Measurements from ENCODE around the gene NSDHL. TPM values are rescaled to one million over a fixed set of nuclear protein-coding genes. Genes with fewer than 3 reads are reported as not detected.

Gene NSDHL
- total RNA-seq, 1 experiment from 2014 or later = 31.6 TPM

DNA sequence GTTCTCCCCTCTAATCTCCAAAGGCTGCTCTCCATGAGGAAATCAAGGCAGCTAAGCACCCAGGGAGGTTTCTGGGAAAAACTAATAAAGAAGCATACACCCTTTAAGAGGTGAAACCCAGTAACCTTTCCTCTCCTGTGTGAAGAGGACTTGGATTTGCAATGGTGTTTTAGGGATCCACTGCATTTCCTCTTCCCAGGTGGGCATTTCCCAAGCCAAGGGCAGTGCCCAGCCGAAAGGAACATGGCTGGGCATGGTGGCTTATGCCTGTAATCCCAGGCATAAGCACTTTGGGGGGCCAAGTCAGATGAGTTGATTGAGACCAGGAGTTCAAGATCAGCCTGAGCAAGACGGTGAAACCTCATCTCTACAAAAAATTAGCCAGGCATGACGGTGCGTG, 61.6 kb downstream of the NSDHL start:
- H2AK5ac ChIP-seq (ENCODE audit: insufficient read length, low read length) = no peak overlapping the region

More for the DNA sequence above, 61.6 kb downstream of the NSDHL start:
- Mint-ChIP-seq H3K9me3 (peaks cover 80 to 85% of the 10 kb centered on the region in 2 experiments), H3K27ac (no peak overlapping the region; a peak in 1 of 7 replicates), H3K27me3 (ENCODE audit: low read depth) (peaks cover 51% of the 10 kb centered on the region), H3K36me3 (ENCODE audit: insufficient read depth in 1 of 3, low read depth in 3 of 3) (peaks cover 5 to 19% (median 10%) of the 10 kb centered on the region in 3 experiments; a peak in 6 of 7 replicates), H3K4me1 (peaks cover 54 to 70% of the 10 kb centered on the region in 2 experiments), H3K4me3 (no peak overlapping the region; a peak in 1 of 5 replicates)
- Histone ChIP-seq H4K5ac (ENCODE audit: insufficient read length, low read depth, low read length) (no peak overlapping the region), H3K9ac (ENCODE audit: extremely low read depth, insufficient read length, low read length) (no peak overlapping the region), H3K27ac (ENCODE audit: insufficient read length, low read depth, low read length) (no peak overlapping the region), H3K18ac (ENCODE audit: insufficient read length, low read depth, low read length) (no peak overlapping the region), H2BK15ac (ENCODE audit: low read depth, low read length) (no peak overlapping the region), H3K23me2 (ENCODE audit: insufficient read length, low read depth, low read length, poor library complexity, severe bottlenecking) (peaks cover 3% of the 10 kb centered on the region), H3K4me2 (ENCODE audit: insufficient read depth, insufficient read length, low read length) (no peak overlapping the region), H3T11ph (ENCODE audit: low read length) (no peak overlapping the region), H4K8ac (replicated peaks; ENCODE audit: insufficient read length, low read depth, low read length) (no peak overlapping the region), H3K56ac (ENCODE audit: insufficient read length, low read depth, low read length) (no peak overlapping the region), H3K79me1 (ENCODE audit: insufficient read depth, low read depth, low read length, poor library complexity, severe bottlenecking) (no peaks in the 10 kb centered on the region), H2BK20ac (ENCODE audit: low read depth, low read length, poor library complexity, severe bottlenecking) (no peak overlapping the region), H3K14ac (ENCODE audit: insufficient read depth, low read length) (no peak overlapping the region), H2AFZ (ENCODE audit: low read length) (no peak overlapping the region), H2BK120ac (ENCODE audit: low read depth, low read length, poor library complexity, severe bottlenecking) (no peak overlapping the region), H3K4me1 (ENCODE audit: insufficient read depth, low read length) (no peaks in the 10 kb centered on the region; the same call in 1 of the 2 replicates), H3K9me3 (ENCODE audit: control insufficient read depth, low read depth, low read length) (peaks cover 41% of the 10 kb centered on the region), H3K23ac (ENCODE audit: insufficient read length, low read depth, low read length) (no peak overlapping the region), H3K4ac (ENCODE audit: low read depth, low read length) (no peak overlapping the region), H4K20me1 (ENCODE audit: control insufficient read depth, insufficient read depth, insufficient read length) (no peaks in the 10 kb centered on the region), H3K27me3 (ENCODE audit: insufficient read depth, low read length) (no peaks in the 10 kb centered on the region; the same call in 1 of the 2 replicates), H2BK5ac (ENCODE audit: insufficient read length, low read length) (no peak overlapping the region), H4K91ac (ENCODE audit: insufficient read length, low read depth, low read length) (no peak overlapping the region), H3K79me2 (ENCODE audit: insufficient read depth, low read length) (no peaks in the 10 kb centered on the region), H2BK12ac (ENCODE audit: insufficient read length, low read depth, low read length) (no peak overlapping the region)
- no CpG with 5 or more reads among the region's 4 CpGs for WGBS (ENCODE audit: extremely low coverage, insufficient read length, low lambda C conversion rate)
- DNase-seq = no peak
- TF ChIP-seq, protein P1, sequence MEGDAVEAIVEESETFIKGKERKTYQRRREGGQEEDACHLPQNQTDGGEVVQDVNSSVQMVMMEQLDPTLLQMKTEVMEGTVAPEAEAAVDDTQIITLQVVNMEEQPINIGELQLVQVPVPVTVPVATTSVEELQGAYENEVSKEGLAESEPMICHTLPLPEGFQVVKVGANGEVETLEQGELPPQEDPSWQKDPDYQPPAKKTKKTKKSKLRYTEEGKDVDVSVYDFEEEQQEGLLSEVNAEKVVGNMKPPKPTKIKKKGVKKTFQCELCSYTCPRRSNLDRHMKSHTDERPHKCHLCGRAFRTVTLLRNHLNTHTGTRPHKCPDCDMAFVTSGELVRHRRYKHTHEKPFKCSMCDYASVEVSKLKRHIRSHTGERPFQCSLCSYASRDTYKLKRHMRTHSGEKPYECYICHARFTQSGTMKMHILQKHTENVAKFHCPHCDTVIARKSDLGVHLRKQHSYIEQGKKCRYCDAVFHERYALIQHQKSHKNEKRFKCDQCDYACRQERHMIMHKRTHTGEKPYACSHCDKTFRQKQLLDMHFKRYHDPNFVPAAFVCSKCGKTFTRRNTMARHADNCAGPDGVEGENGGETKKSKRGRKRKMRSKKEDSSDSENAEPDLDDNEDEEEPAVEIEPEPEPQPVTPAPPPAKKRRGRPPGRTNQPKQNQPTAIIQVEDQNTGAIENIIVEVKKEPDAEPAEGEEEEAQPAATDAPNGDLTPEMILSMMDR (conservative IDR thresholded peaks at IDR 0.05) = no peak

All from H9 (cell line).